Epithelial cell of esophagus (primary cell): ENCODE measurements around the gene PLCXD3.

ENCODE experiments used
- DNase-seq: peaks from one replicate; pipeline ENCODE4 v3.0.0; 2010; ENCODE audit warnings: low read depth
- H3K4me3 ChIP-seq: 2 replicates; pipeline ENCODE4 v1.5.1; 2011; ENCODE audit warnings: mild to moderate bottlenecking, low read length, control low read depth
- TF ChIP-seq, protein P1 (sequence below): IDR thresholded peaks from 2 replicates; pipeline ENCODE4 v1.5.1; 2011; ENCODE audit warnings: low read depth, mild to moderate bottlenecking, low read length, control low read depth, inconsistent platforms; ENCODE audit not compliant: insufficient read depth; ENCODE audit errors: missing control alignments

PLCXD3 gene

DNA sequence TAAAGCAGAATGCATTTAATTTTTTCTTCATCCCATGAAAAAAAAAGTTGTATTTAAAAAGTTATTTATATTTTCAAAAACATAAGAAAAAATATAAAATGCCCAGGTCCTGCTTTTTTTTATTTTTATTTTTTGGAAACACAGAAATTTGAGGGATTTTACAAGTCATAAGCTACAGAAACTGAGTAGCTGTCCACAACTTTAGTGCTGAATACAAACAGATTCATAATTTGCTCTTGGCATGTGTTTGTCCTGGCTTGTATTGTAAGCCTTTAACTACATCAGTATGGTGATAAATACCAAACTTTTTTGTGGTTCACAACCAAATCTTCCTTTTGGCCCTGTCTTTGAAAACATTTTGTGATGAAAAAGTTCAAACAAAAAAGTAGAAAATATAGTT, 7.5 kb upstream of the PLCXD3 start:
- TF ChIP-seq, protein P1, sequence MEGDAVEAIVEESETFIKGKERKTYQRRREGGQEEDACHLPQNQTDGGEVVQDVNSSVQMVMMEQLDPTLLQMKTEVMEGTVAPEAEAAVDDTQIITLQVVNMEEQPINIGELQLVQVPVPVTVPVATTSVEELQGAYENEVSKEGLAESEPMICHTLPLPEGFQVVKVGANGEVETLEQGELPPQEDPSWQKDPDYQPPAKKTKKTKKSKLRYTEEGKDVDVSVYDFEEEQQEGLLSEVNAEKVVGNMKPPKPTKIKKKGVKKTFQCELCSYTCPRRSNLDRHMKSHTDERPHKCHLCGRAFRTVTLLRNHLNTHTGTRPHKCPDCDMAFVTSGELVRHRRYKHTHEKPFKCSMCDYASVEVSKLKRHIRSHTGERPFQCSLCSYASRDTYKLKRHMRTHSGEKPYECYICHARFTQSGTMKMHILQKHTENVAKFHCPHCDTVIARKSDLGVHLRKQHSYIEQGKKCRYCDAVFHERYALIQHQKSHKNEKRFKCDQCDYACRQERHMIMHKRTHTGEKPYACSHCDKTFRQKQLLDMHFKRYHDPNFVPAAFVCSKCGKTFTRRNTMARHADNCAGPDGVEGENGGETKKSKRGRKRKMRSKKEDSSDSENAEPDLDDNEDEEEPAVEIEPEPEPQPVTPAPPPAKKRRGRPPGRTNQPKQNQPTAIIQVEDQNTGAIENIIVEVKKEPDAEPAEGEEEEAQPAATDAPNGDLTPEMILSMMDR, result no peak
- peak; percentile 29 for DNase-seq
- no peak overlapping the region for H3K4me3 ChIP-seq

DNA sequence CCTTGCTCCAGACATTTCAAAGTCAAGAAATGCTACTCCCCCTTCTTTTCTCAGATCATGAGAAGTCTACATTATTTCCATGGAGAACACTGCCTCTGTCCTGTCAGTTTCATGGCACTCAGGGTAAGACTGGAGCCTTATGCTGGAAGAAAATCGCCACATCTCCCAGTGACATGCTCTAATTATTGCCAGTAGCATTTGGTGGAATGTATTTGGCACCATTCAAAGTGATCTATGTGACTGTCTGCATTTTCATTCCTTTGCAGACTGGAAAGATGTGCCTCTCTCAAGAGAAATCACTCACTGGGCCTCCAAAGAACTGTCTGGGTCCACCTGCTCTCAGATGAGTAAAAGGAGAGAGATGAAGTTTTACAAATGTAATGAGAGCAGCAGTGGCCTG, 840 bp upstream of the PLCXD3 start:
- no peak overlapping the region for H3K4me3 ChIP-seq
- TF ChIP-seq, protein P1, result no peak
- DNase-seq, result no peak

DNA sequence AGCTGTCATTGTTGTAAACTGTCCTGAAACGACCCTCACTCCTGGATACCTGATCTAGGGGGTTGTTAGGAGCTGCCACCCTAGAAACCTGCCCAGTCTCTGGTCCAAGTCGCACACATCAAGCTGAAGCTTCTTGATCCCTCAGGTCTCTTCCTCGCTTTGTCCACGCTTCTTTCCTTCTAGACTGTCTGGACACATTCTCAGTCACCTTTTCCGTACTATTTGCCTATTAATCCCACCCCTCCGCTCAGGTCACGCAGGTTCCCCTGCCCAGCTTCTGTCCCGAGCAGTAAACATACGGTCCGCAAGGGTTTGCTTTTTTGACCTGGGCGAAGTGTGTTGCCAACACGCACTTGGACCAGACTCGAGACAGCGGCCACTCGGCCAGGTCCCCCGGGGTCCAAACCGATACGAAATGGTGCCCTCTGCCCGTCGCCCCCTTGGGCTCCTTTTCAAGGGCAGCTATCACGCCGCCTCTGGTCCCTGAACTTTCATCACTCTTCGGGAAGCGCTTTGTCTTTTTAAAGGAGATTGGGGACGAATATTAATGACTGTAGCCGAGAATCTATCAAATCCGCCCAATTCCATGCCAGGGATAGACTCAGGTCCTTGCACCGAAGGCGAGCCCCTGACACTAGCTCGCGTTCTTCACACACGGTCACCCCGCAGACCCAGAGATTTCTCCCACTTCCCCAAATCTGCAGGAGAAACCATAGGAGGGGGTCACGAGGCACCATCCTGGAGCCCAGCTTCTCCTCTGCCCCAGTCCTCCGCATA, 814 bp downstream of the PLCXD3 start:
- H3K4me3 ChIP-seq, result no peak overlapping the region
- TF ChIP-seq, protein P1, result no peak
- DNase-seq, result no peak

DNA sequence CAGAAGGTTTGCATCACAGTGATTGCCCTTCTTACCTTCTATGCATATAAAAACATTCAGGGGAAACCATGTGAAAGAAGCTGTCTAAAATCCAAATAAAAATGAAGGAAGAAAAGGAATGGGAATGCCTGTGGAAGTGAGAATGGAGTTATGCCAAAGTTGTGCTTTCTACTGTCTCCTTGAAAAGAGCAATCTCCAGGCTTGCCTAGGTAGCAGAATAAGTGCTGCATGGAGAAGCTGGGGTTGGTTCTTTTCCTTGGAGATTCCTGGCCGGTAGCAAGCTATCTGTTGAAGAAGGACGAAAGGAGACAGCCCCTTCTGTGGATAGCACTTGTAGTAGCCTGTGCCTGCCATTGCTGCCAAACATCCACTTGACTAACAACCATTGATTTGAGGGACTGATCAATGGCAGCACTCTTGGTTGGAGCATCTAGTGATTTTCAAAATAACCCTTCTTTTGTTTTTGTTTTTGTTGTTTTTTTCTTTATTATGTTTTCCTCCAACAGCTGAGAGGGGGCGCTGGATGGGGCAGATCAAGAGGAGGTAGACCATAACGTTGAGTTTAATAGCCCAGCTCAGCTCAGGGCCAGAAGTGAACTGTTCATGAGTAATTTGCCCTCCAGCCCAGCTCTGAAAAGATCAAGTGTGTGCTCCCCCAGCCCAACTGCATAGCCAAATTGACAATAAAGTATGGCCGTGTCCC, 1.6 kb downstream of the PLCXD3 start:
- peak; percentile 6 for DNase-seq
- TF ChIP-seq, protein P1, result no peak
- no peak overlapping the region for H3K4me3 ChIP-seq

DNA sequence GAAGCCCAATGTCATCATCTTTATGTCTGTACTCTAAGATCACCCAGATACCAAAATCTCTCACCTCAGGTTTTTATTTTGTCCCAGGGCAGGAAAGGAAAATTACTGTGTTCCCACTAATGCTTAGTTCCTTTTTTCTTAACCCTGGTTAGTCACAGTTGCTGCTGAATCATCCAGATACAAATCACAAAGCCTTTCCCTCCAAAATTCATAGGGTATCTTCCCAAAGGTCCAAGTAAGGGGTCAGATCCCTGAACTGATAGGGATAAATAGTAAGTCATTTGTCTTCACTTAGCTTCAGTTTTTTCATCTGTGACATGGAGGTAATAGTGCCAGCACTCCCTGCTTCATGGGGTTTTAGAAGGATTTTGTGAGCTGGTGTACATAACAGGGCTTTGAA, 2.2 kb downstream of the PLCXD3 start:
- DNase-seq, result peak; percentile 46
- no peak overlapping the region for H3K4me3 ChIP-seq
- TF ChIP-seq, protein P1, result no peak

DNA sequence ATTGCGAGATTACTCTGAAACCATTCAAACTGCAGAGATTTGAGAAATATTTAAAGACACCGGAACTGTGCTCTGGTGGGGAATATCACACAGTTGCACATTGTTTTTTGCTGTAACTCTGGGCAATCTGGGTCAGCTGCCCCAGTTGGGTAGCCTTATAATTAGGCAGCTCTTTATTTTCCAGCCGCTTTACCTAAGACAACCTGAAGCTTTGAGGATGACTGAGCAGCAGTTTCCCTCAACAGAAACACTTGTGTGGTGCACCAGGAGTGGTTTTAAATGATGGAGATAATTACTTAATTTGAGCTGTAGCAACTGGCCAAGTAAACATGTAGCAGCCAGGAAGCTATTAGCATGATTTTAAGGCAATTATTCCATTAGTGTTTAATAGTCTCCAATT, 2.9 kb downstream of the PLCXD3 start:
- TF ChIP-seq, protein P1, result no peak
- H3K4me3 ChIP-seq, result no peak overlapping the region

DNA sequence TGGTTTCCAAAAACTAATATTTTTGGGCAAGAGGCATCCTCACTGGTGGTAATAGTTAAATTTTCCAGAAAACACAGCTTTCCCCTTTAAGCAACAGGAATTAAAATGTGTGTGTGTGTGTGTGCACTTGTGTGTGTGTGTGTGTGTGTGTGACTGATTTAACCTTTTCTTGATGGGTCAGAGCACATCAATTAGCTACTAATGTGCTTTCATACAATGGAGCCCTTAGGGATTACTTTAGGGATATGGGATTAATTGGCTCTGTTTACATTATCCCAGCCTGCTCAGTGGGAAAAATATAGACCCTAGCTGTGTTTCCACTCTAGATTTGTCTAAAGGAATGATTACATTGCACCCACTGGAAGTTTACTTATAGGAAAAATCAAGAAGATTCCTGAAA, 6.5 kb downstream of the PLCXD3 start:
- TF ChIP-seq, protein P1, result no peak
- DNase-seq, result no peak
- no peak overlapping the region for H3K4me3 ChIP-seq

More for the DNA sequence above, 2.9 kb downstream of the PLCXD3 start:
- DNase-seq, result no peak
